DLD1 (cell line): ENCODE results near the gene LLGL1.

Experiments used
- in situ Hi-C: cut with HindIII; loops from 2 replicates; pipeline ENCODE4 v1.10.0; 2017; ENCODE audit warnings: low sequenced_read_pairs

The LLGL1 gene

GRCh38 chr17:18225121-18225641 is at the start of gene LLGL1:
LLGL1 (plus strand) TSS chr17:18225635; CDS start chr17:18225683, 48 bp downstream.
- in situ Hi-C loops: no loop called here

DNA sequence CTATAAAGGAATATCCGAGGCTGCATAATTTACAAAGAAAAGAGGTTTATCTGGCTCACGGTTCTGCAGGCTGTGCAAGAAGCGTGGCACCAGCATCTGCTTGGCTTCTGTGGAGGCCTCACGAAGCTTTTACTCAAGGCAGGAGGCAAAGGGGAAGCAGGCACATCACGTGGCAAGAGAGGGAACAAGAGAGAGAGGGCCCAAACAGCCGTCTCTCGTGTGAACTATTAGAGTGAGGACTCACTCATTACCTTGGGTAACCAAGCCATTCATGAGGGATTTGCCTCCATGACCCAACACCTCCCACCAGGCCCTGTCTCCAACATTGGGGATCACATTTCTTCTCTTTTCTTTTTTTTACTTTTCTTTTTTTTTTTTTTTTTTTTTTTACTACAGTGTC is 49.3 kb upstream of the LLGL1 start:
- in situ Hi-C loops: no loop called here

- in situ Hi-C loops: no loop called here
These were observed 48.3 kb upstream of the LLGL1 start for GRCh38 chr17:18177133-18177532.

- in situ Hi-C loops: no loop called here
These were observed 47.7 kb upstream of the LLGL1 start for GRCh38 chr17:18177722-18178121.

GRCh38 chr17:18179196-18179595 is 46.2 kb upstream of the LLGL1 start:
- in situ Hi-C loops: no loop called here

- in situ Hi-C loops: no loop called here
These were observed 45.6 kb upstream of the LLGL1 start for GRCh38 chr17:18179804-18180203.

- in situ Hi-C loops: no loop called here
These were observed 44.1 kb upstream of the LLGL1 start for GRCh38 chr17:18181358-18181757.

GRCh38 chr17:18182110-18182977 is 43.1 kb upstream of the LLGL1 start:
- in situ Hi-C loops: no loop called here

DNA sequence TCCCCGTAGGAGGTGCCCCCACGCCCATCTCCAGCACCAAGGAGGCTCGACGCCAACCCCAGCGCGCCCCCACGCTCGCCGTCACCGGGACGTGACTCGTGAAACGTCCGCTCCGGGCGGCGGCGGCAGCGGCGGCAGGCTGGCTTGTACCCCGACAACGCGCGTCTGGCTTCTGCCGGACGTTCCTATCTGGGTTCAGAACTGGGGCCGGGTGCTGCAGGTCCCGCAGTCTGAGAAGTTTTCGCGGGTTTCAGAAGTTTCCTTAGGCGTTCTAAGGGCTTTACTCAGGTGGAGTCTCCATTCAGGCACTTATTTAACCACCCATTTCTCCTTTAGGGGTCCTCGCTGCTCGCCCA is 42.5 kb upstream of the LLGL1 start:
- in situ Hi-C loops: no loop called here

DNA sequence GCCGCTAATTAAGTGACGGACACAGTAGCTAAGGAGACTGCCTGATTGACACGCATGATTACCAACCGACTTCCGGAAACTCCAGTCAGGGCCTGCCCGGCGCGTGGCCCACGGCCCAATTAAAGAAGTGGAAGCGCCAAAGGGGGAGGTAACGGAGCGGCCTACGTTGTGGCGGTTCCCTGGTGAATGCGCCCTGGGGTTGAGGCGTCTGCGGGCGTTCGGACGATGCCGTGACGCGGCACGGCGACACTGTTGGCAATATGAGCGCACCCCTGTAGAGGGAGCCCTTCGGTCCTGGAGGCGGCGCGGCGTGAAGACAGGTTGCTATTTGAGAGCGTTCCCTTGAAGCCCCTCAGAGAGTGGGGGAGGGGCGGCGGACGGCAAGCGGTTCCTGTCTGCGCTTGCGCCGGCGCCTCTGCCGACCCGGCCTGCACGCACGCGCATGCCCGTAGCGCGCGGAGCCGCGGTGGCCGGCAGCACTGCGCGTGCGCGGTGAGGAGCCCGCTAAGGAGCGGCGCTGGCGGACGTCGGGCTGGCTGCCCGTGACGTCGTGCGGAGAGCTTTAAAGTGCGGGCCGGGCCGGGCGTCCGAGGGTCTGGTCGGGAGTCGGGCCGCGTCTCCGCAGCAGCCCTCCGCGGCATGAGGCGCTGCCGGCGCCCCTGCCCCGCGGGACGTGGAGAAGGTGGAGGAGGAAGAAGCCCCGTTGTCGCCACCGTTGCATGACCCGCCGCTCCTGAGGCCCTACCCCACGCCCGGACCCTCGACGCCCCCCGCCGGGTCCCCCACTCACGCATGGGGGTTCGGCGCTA is 41.9 kb upstream of the LLGL1 start, which contains the start of gene ALKBH5:
TSS of gene ALKBH5 (plus strand) at position 495 of the 809 bp plus-strand sequence. CDS start 416 bp downstream, outside the sequence.
- in situ Hi-C loops: no loop called here

GRCh38 chr17:18184143-18185031 is 41.0 kb upstream of the LLGL1 start:
- in situ Hi-C loops: no loop called here

DNA sequence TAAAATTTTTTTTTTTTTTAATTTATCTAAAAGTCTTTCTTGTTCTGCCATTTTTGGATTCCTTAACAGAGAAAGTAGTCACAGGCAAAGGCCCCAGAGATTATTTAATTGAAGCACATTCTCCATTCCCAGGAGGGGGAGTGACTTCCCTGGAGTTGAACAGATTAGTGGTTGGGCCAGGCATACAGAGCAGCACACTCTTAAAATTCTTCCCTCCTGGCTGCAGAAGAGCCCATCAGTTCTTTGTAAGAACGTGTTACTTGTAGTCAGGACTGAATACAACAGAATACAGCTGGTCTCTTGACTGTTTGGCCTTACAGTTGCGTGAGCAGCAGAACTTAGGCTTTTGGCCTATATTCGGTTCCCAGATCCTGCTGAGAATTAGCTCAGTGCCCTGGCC is 40.0 kb upstream of the LLGL1 start:
- in situ Hi-C loops: no loop called here

DNA sequence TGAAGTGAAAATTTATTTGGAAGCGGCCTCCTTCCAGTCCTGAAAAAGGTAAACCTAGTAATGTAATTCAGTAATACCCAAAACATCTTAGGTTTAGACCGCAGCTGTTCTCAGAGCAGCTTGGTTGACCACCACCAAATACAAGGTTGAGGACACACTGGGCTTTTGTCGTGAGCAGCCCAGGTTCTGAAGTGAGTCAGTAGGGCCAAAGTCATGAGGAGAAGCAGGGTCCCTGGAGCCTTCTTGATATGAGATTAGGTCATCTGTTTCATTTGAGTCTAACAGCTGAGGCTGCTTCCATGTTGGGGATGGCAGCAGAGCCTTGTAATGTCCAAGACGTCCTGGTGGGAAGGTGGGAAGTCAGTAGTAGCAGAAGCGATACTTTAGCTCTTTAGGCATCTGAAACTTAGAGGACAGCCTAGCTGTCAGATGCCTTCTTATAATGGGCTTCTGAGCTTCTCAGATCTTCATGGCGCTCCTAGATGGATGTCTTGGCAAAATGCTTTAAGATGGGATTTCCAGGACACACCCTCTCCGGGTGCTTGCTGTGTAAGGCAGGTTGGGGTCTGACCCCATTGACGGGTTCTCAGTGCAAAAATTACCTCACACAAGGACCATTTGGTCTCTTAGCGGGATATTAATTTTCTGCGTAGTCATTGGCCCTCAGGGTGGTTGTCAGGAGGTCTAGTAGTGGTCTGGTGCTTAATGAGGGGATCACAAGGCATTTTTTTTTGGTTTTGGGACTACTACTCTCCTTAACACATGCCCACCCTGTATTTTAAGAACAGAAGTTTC is 39.4 kb upstream of the LLGL1 start:
- in situ Hi-C loops: no loop called here

DNA sequence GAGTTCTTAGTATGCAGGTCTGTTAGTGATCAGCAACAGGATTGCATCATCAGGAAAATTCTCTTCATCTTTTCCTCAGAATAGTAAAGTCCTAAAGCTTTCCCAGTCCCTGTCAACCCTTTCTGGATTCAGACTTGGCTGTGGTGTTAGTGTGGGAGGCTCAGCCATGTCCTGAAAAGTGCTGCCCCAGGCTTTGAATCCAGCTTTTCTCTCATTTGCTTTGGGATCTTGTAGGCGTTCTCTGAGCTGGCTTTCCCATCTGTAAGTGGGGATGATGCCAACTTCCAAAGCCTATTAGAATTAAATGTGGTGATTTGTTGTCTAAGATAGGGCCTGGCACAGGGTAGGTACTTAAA is 38.8 kb upstream of the LLGL1 start:
- in situ Hi-C loops: no loop called here

- in situ Hi-C loops: no loop called here
These were observed 38.2 kb upstream of the LLGL1 start for GRCh38 chr17:18187226-18187625.

- in situ Hi-C loops: no loop called here
These were observed 37.3 kb upstream of the LLGL1 start for GRCh38 chr17:18187821-18188761.

GRCh38 chr17:18190628-18191235 is 34.7 kb upstream of the LLGL1 start:
- in situ Hi-C loops: no loop called here

DNA sequence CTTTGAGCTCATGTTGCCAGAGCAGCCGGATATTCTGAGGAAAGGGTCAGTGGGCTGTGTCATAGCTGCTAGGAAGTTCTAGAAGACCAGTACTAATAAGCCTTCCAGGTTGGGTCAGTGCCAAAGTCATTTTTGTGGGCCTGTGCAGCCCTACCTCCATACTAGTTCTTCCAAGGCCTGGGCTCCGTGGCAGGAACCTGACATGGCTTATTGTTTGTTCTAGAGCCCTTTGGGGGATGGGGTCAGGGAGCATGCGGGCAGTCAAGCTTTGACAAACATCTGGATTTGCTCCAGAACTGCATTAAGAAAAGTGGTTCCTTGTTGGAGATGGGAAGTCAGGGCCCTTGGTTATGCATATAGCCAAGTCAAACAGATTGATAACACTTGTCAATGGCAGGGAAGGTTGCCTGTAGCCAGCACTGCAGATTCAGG is 34.2 kb upstream of the LLGL1 start:
- in situ Hi-C loops: no loop called here
